MCF 10A (cell line): ENCODE results near the gene XYLB. TPM values are rescaled to one million over a fixed set of nuclear protein-coding genes. Genes with fewer than 3 reads are reported as not detected.

Experiments used
- BruUV-seq: library from RNA; stranded (reverse); fragments of 400-500 nt; replicated peaks from 2 replicates; lab custom pipeline; 2021; lab: Mats Ljungman, UMichigan
- CTCF ChIA-PET: fragments of 300-600 bp; sonication (Branson Sonifier 250); formaldehyde crosslinking; extraction: SDS; loops from one replicate; lab custom pipeline; 2021; ENCODE audit warnings: antibody characterized with exemption, inconsistent platforms; lab: Yijun Ruan, JAX
- POLR2A ChIA-PET: fragments of 300-600, 350-650 bp; sonication (Branson Sonifier 250); formaldehyde crosslinking; extraction: SDS; loops from one replicate; lab custom pipeline; 2020; ENCODE audit warnings: antibody characterized with exemption, inconsistent platforms; lab: Yijun Ruan, JAX
- DNase-seq: peaks from one replicate; pipeline ENCODE4 v3.0.0-alpha.2; 2018; ENCODE audit not compliant: unreplicated experiment
- H3K27ac Mint-ChIP-seq: one replicate; pipeline ENCODE4 v1.8.0; 2022; ENCODE audit warnings: mild to moderate bottlenecking, low read depth, mixed read lengths; ENCODE audit not compliant: unreplicated experiment
- H3K27me3 Mint-ChIP-seq: one replicate; pipeline ENCODE4 v1.8.0; 2022; ENCODE audit warnings: mixed read lengths; ENCODE audit not compliant: insufficient read depth, unreplicated experiment
- H3K36me3 Mint-ChIP-seq: one replicate; pipeline ENCODE4 v1.8.0; 2022; ENCODE audit warnings: mild to moderate bottlenecking, moderate library complexity, mixed read lengths; ENCODE audit not compliant: insufficient read depth, unreplicated experiment
- H3K4me1 Mint-ChIP-seq: one replicate; pipeline ENCODE4 v1.8.0; 2022; ENCODE audit warnings: mixed read lengths; ENCODE audit not compliant: insufficient read depth, unreplicated experiment
- H3K4me3 Mint-ChIP-seq: one replicate; pipeline ENCODE4 v1.8.0; 2022; ENCODE audit warnings: mild to moderate bottlenecking, moderate library complexity, mixed read lengths; ENCODE audit not compliant: unreplicated experiment
- H3K9me3 Mint-ChIP-seq: one replicate; pipeline ENCODE4 v1.8.0; 2022; ENCODE audit warnings: mixed read lengths; ENCODE audit not compliant: unreplicated experiment
- intact Hi-C: fragments of 100-400 bp; cut with micrococcal nuclease; formaldehyde crosslinking; loops from 2 replicates; pipeline ENCODE4 v1.14.1; 2022
- total RNA-seq: library from RNA; stranded (reverse); gene quantifications from 2 replicates; pipeline ENCODE4 v1.2.3, GENCODE V29; 2022
- TF ChIP-seq, protein P1 (sequence below): fragments of 200-600 bp; IDR thresholded peaks from one replicate; pipeline ENCODE4 v1.8.0; 2022; ENCODE audit warnings: antibody characterized with exemption, mild to moderate bottlenecking; ENCODE audit not compliant: unreplicated experiment

The XYLB gene
- total RNA-seq, 1 experiment from 2014 or later, result 6.6 TPM

DNA sequence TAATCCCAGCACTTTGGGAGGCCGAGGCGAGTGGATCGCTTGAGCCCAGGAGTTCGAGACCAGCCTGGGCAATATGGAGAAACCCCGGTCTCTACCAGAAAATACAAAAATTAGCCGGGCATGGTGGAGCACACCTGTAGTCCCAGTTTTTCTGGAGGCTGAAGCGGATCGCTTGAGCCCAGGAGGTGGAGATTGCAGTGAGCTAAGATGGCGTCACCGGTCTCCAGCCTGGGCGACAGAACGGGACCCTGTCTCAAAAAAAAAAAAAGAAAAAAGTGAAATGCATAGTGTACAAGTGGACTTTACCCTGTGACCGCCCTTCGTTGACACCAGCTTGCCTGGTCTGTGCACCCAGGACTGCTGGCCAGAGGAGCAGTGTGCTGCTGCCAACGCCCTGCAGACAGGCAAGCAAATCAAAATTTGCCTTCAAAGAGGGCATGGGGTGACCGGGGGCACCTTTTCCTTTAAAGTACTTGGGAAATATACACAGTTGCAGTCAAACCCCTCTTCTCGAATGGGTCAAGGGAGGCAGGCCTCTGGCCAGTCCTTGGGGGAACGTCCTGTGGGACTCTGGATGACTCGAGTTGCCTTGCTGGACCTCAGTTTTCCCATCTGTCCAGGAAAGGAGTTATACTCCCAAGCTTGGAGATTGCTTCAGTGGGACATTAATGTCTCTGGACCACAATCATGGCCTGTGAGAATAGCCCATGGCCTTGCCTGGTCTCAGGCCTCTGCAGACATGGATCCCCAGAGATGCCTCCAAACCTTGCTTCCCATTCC is 1.0 kb downstream of the XYLB start:
- BruUV-seq, result no TSS peak
- Mint-ChIP-seq H3K4me1 (peaks cover 9% of the 10 kb centered on the region), H3K9me3 (no peaks in the 10 kb centered on the region), H3K27ac (no peak overlapping the region), H3K4me3 (peak overlapping the region; percentile 69), H3K36me3 (no peaks in the 10 kb centered on the region), H3K27me3 (no peaks in the 10 kb centered on the region)
- POLR2A ChIA-PET, result interaction anchor here (1.7 to 2.0 kb wide), 2 partner anchors 7 to 132 kb away, joined by 8 to 10 read pairs; no protein-coding TSS in a partner anchor
- TF ChIP-seq, protein P1, sequence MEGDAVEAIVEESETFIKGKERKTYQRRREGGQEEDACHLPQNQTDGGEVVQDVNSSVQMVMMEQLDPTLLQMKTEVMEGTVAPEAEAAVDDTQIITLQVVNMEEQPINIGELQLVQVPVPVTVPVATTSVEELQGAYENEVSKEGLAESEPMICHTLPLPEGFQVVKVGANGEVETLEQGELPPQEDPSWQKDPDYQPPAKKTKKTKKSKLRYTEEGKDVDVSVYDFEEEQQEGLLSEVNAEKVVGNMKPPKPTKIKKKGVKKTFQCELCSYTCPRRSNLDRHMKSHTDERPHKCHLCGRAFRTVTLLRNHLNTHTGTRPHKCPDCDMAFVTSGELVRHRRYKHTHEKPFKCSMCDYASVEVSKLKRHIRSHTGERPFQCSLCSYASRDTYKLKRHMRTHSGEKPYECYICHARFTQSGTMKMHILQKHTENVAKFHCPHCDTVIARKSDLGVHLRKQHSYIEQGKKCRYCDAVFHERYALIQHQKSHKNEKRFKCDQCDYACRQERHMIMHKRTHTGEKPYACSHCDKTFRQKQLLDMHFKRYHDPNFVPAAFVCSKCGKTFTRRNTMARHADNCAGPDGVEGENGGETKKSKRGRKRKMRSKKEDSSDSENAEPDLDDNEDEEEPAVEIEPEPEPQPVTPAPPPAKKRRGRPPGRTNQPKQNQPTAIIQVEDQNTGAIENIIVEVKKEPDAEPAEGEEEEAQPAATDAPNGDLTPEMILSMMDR, result no peak
- DNase-seq, result no peak
- CTCF ChIA-PET, result interaction anchor here (0.6 to 4.6 kb wide), 18 partner anchors 7 to 229 kb away, joined by 3 to 117 read pairs (median 12); partner anchors contain the start of gene EXOG
- intact Hi-C loops, result loop anchor here (2.0 to 10.0 kb wide), 6 partner anchors 107 to 373 kb away; partner anchors contain the start of genes ACAA1 and MYD88

DNA sequence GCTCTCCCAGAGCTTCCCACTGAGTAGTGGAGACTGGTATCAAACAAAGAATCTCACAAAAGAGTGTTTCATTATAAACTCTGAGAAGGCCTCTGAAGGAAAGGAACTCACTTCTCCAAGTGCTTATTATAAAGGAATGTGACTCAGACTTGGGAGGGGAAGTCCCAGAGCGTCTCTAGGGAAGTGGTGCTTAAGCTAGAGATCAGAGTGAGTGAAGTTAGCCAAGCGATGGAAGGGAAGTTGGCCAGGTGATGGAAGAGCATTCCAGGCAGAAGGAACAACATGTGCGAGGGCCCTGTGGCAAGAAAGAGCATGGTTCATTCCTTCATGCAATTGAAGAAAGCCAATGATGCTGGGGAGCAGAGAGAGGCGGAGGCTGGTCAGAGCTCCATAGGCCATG is 2.3 kb downstream of the XYLB start:
- CTCF ChIA-PET, result interaction anchor here (0.5 to 1.5 kb wide), 7 partner anchors 50 to 919 kb away, joined by 3 to 4 read pairs (median 3); no protein-coding TSS in a partner anchor
- no TSS peak for BruUV-seq

DNA sequence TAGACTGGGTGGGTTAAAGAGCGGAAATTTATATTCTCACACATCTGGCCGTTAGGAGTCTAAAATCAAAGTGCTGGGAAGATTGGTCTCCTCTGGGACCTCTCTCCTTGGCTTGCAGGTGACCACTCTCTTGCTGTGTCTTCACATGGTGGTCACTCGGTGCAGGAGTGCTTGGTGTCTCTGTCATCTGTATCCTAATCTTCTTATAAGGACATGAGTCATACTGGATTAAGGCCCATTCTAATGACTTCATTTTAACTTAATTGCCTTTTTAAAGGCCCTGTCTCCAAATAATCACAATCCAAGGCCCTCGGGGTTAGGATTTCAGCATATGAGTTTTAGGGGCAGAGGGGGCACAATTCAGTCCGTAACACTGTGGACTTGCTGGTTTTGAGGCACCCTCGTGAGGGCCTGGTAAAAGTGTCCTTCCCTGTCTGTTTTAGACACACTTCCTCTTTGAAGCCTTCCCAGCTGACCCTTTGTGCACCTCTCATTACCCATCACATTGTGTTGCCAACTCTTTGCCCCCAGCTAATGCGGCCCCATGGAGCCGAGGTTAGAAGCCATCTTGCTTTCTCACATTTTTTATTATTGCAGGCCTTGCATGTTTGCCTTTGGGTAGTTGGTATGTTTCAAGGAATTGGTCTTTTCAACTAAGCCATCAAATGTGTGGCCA is 3.2 kb downstream of the XYLB start:
- no TSS peak for BruUV-seq
- TF ChIP-seq, protein P1, result no peak
- Mint-ChIP-seq H3K4me1 (peaks cover 18% of the 10 kb centered on the region), H3K27me3 (no peaks in the 10 kb centered on the region), H3K9me3 (no peaks in the 10 kb centered on the region), H3K36me3 (no peaks in the 10 kb centered on the region), H3K27ac (no peak overlapping the region), H3K4me3 (no peak overlapping the region)
- ChIA-PET POLR2A (no interaction called here), CTCF (interaction anchor here (0.9 to 1.5 kb wide), 2 partner anchors 9 to 130 kb away, joined by 4 to 5 read pairs; no protein-coding TSS in a partner anchor)
- no peak for DNase-seq
- intact Hi-C loops, result loop anchor here (5.0 to 10.0 kb wide), 4 partner anchors 213 to 375 kb away; partner anchors contain the start of genes ACAA1 and MYD88

More for the DNA sequence above, 2.3 kb downstream of the XYLB start:
- Mint-ChIP-seq H3K4me1 (peaks cover 15% of the 10 kb centered on the region), H3K27me3 (no peaks in the 10 kb centered on the region), H3K9me3 (no peaks in the 10 kb centered on the region), H3K36me3 (no peaks in the 10 kb centered on the region), H3K4me3 (no peak overlapping the region), H3K27ac (no peak overlapping the region)
- DNase-seq, result peak; percentile 51
- intact Hi-C loops, result loop anchor here (5.0 to 10.0 kb wide), 4 partner anchors 212 to 374 kb away; partner anchors contain the start of genes ACAA1 and MYD88
- TF ChIP-seq, protein P1, result no peak
- POLR2A ChIA-PET, result no interaction called here
